Omental fat pad (tissue), 4 donors: ENCODE data around the gene UVSSA. TPM values are rescaled to one million over a fixed set of nuclear protein-coding genes. Genes with fewer than 3 reads are reported as not detected.

Source experiments
- ATAC-seq: fragments of 150-250 bp; one replicate; pipeline ENCODE4 v1.9.1; 2016; ENCODE audit warnings: mild to moderate bottlenecking, moderate library complexity; ENCODE audit not compliant: low FRiP score
- DNase-seq: peaks from one replicate; pipeline ENCODE4 v3.0.0-alpha.2; 2019; ENCODE audit warnings: low spot score
- CTCF ChIP-seq, 3 donors: fragments of 450-650 bp; IDR thresholded peaks; one replicate each; pipeline ENCODE4 v1.5.1; 2016 to 2017; ENCODE audit warnings: antibody characterized with exemption in 3 of 3, mild to moderate bottlenecking in 3 of 3, moderate library complexity in 2 of 3
- total RNA-seq, 4 donors: library from RNA; depleted of rRNA; stranded (reverse); fragments of >200 nt; gene quantifications; one replicate each; pipeline ENCODE4 v1.1.0, GENCODE V29; 2016

Gene UVSSA
- total RNA-seq, 4 donors from 2014 or later, result 10.2 to 28.2 (median 13.0) TPM

- ATAC-seq (no peak), DNase-seq (no peak)
- no peak for TF ChIP-seq CTCF (IDR thresholded peaks at IDR 0.05)
Observed at GRCh38 chr4:1325176-1325480, 21.9 kb upstream of the UVSSA start.

- ATAC-seq (no peak), DNase-seq (no peak)
- TF ChIP-seq CTCF (IDR thresholded peaks at IDR 0.05), result no peak
Observed at GRCh38 chr4:1325681-1326635, 21.1 kb upstream of the UVSSA start.

- ATAC-seq, result no peak
- DNase-seq, result no peak
- no peak for TF ChIP-seq CTCF (IDR thresholded peaks at IDR 0.05)
Observed at GRCh38 chr4:1326751-1327525, 20.1 kb upstream of the UVSSA start.

GRCh38 chr4:1327526-1328266 lies 19.3 kb upstream of the UVSSA start:
- DNase-seq (no peak), ATAC-seq (no peak)
- TF ChIP-seq CTCF (IDR thresholded peaks at IDR 0.05), result no peak

GRCh38 chr4:1328267-1329155 lies 18.5 kb upstream of the UVSSA start:
- DNase-seq (no peak), ATAC-seq (no peak)
- TF ChIP-seq CTCF (IDR thresholded peaks at IDR 0.05), result no peak
